Measurements from ENCODE around the gene COX7C.
"Not testable (repeated sequence)": the region's sequence is repeated elsewhere in the genome, so short reads cannot be mapped to it uniquely, and the experiment has no call there.

The COX7C gene, protein sequence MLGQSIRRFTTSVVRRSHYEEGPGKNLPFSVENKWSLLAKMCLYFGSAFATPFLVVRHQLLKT

DNA sequence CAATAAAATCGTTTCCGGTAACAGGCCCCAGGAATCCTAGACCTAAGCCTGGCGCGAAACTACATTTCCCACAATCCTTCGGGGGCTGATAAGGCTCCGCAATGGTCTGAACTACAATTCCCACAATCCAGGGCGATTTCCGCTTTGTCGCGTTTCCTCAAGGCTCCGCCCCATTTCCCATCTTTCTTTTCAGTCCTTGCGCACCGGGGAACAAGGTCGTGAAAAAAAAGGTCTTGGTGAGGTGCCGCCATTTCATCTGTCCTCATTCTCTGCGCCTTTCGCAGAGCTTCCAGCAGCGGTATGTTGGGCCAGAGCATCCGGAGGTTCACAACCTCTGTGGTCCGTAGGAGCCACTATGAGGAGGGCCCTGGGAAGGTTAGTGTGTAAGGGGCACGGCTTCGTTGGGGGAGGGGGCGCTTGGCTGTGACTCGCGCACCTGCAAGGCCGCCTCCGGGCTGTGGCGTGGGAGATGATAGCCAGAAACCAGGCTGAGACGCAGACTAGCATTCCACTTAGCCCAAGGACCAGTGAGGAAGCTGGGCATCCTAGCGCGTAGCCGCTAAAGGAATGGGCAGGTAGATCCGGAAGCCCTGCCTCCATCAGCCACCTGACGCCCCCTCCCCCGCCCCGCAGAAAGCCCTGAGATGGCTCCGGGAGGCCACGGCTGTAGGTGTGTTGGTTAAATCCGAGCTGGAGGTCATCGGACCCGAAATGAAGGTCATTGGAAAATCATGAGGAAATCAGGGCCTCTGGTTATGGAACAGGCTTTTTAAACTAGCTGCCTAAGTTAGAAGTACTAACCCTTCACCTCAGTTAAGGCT, at the start of gene COX7C:
Gene COX7C, plus strand, starts transcription at position 186 of the 821 bp plus-strand sequence. Its CDS starts 115 bp downstream, at position 301.
- DNase-seq (ENCODE audit: low read depth in 2 of 2) = peak; percentile 68 to 91

DNA sequence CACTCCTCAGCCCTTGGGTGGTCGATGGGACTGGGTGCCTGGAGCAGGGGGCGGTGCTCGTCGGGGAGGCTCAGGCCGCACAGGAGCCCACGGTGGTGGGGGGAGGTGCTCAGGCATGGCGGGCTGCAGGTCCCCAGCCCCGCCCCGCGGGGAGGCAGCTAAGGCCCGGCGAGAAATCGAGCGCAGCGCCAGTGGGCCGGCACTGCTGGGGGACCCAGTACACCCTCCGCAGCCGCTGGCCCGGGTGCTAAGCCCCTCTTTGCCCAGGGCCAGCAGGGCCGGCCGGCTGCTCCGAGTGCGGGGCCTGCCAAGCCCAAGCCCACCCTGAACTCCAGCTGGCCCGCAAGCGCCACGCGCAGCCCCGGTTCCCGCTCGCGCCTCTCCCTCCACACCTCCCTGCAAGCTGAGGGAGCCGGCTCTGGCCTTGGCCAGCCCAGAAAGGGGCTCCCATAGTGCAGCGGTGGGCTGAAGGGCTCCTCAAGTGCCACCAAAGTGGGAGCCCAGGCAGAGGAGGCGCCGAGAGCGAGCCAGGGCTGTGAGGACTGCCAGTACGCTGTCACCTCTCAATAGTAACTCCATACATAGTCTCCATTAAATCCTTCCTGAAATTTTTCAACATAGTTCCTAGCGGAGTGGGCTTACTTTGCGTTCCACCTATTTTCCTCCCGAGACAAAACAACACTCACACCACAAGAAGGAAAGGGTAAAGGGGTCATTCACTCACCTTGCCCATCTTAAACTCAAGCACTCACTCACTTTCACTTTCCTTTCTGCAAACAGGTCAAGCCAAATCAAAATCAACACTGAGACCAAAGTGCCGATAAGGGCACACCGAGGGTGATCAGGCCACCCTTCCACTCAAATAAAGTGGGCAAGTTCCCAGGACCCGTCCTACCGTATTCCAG, 48.0 kb upstream of the COX7C start:
- DNase-seq (ENCODE audit: low read depth in 2 of 2) = not testable (repeated sequence)

DNA sequence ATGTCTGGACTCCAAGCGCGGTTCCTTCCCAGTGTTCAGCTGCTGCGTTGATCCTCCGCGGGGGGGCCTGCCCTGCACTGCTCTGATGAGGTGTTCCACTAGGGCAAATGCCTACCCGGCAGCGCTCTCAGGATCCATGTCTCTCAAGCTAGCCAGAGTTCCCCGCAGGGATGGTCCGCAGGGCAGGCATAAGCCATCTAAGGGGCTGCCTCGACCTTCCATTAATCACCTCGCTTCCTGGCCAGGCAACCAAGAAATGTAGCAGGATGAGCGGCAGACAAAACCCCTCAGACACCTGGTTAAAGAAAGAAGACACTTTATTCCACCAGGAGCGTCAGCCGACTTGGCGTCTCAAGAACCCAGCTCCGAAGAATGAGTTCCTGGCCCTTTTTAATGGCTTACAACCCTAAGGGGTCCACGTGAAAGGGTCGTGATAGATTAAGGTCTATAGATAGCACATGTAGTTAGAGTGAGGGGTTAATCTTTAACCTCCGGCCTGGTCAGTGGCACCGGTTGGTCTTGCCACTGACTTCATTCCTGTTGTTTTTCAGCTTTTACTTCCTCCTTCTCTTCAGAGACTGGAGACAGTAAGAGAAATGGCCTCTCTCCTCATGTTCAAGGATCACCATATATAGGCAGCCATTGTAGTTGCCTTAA, 47.2 kb upstream of the COX7C start:
- no peak for DNase-seq (ENCODE audit: low read depth in 2 of 2)

DNA sequence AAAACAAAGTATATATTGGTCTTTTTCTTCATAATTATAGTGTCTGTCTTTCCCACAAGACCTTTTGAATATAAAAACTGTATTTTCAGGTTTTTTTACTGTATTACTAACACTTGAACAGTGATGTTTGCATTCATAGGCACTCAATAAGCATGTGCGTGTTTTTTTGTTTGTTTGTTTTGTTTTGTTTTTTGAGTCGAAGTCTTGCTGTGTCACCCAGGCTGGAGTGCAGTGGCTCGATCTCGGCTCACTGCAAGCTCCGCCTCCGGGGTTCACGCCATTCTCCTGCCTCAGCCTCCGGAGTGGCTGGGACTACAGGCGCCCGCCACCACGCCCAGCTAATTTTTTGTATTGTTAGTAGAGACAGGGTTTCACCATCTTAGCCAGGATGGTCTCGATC, 46.6 kb upstream of the COX7C start:
- not testable (repeated sequence) for DNase-seq (ENCODE audit: low read depth in 2 of 2)

DNA sequence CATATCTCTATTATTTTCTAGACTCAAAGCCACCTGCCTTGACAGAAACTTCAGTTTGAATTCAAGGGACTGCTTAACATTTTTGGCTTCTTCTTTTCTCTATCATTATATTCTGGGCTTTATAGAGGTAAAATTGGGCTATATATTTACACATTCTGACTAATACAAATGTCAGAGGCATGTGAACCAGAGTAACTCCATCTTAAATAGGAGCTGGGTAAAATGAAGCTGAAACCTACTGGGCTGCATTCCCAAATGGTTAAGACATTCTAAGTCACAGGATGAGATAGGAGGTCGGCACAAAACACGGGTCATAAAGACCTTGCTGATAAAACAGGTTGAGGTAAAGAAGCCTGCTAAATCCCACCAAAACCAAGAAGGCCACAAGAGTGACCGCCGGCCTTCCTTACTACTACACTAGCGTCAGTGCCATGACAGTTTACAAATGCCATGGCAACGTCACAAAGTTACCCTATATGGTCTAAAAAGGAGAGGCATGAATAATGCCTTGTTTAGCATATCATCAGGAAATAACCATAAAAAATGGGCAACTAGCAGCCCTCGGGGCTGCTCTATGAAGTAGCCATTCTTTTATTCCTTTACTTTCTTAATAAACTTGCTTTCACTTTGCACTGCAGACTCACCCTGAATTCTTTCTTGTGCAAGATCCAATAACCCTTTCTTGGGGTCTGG, 44.8 kb upstream of the COX7C start:
- no peak for DNase-seq (ENCODE audit: low read depth in 2 of 2)

DNA sequence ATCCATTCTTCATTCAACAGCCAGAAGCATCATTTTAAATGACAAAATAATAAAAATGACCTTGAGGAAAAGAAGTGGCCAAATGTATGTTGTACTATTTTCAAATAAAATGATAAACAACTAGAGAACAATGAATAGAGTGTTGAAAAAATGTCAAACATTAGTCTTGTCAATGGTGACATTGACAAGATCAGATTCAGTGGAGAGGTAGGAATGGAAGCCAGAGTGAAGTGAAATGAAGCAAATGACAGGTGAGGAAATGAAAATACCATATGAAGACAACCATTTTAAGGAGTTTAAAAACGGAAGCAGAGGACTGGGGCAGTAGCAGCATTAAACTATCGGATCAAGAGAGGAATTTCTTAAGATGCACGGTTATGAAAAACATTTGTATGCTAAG, 38.2 kb upstream of the COX7C start:
- DNase-seq (ENCODE audit: low read depth in 2 of 2) = no peak

DNA sequence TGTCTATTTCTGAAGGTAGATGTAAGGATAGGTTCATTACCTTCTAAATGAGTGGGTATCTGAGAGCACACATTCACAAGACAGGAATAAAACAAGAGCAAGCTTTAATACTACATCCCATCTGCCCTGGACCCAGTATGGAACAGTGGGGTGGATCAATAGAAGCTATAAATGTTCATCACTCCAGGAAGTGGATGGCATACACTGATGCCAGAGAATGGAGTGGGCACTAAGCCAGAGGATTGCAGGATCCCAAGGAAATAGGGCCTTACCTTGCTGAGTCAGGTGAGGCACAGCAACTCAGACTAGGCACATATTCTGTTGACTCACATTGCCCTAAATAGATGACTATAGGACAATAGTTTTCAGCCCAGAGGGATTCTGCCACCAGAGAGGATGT, 21.3 kb upstream of the COX7C start:
- DNase-seq (ENCODE audit: low read depth in 2 of 2) = no peak

DNA sequence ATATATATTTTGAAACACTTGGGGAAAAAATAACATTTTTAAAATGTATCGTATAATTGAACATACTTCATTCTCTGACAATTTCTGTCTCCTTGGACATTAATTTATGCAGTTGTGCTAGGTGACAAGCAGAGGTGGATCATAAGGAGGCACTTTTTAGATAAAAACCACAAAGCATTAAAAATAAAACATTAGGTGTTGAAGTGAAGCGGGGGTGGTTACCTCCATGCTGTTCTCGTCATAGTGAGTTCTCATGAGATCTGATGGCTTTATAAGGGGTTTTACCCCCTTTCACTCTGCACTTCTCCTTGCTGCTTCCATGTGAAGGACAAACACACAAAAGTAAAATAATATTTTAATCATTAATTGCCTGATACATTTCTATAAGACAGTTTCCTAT, 11.9 kb upstream of the COX7C start:
- DNase-seq (ENCODE audit: low read depth in 2 of 2) = no peak

DNA sequence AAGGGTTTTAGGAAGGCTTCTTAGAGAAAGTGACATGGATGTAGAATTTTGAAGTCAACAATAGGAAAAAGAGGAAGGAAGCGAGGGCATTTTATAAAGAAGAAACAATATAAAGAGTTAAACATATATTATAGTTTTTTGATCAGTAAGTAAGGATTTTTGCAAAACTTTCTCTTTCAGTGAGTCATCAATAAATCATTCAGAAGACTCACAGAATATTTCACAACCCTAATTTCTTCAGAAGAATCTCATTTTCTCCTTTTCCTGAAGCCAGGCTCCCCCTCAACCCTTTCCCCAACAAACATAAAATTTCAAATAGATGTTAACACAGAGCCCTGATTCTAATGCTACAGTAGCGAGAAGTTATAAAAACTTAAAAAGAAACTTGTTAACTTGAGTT, 4.3 kb upstream of the COX7C start:
- no peak for DNase-seq (ENCODE audit: low read depth in 2 of 2)

DNA sequence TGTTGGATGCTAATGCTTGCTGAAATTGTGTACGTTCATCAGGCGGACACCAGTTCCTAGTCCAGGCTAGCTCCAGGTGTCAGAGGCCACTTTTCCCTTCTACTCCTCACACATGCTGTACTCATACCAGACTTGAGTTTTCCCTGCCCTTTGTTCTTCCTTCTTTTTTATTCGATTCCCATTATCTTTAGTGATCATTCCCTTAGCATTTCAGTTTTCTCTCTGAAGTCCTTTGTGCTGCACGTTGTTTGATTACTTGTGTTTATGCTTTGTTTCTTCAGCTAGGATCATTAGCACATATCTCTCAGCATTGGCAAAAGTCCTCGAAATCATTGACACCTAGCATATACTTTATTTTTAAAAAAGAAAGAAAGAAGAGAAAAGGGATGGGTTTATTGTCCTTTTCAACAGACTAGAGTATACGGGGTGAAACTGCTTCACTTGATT, 409 bp upstream of the COX7C start:
- no peak for DNase-seq (ENCODE audit: low read depth in 2 of 2)

DNA sequence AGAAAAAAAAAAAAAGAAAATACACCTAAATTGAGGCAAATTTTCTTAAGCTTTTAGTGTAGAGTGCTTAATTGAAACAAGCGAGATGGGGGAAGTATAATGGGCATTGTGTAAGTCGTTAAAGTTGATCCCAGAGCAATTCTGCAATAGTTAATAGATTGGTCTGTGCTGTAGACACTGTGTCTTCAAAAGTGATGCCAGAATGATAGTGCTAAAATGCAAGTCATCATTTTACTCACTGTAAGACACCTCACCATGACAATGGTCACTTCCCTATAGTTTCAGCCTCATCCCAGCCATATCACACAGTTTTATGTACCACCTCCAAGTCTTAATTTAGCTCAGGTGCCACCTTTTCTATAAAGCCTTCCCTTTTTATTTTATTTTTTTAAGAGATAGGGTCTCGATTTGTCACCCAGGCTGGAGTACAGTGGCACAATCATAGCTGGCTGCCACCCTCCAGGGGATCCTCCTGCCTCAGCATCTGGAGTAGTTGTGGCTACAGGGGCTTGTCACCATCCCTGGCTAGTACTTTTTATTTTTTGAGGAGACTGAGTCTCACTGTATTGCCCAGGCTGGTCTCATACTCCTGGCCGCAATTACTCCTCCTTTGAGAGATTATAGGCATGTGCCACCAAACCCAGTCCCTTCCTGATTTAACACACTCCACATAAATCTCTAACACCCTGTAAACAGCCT, 6.2 kb downstream of the COX7C start:
- DNase-seq (ENCODE audit: low read depth in 2 of 2) = no peak

DNA sequence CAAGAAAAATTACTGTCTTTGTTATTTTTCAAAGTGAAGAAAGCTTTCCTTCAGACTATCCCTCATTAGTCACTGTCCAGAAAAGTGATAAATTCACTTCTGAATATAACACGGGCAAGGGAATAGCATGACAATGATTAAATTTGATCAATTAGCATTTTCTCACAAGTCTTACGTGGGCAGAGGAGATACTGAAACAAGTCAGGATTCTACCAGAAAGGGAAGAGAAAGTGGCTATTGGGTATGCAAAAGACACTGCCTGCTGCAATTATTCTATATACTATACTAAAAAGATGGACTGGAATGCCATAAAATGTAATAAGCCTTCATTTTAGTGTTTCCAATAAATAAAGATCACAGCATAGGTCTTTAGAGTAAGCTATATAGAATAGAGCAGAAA, 7.4 kb downstream of the COX7C start:
- no peak for DNase-seq (ENCODE audit: low read depth in 2 of 2)

DNA sequence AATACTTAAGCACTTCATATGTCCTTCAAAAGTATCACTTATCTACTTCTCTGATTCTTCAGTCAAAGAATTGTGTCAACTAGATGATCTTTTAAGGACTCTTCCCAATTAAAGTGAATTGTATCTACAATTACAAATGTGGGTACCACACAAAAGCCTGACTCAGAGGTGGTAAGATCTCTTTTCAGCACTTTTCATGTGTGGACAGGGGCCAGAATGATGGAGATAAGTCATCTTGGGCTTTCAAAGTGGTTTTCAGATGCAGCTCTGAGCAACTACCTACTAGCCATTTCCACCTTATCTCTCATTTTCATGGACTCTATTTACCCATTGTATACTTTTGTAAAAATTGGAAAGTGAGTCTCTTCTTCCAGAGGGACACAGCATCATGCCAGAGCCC, 8.4 kb downstream of the COX7C start:
- no peak for DNase-seq (ENCODE audit: low read depth in 2 of 2)

DNA sequence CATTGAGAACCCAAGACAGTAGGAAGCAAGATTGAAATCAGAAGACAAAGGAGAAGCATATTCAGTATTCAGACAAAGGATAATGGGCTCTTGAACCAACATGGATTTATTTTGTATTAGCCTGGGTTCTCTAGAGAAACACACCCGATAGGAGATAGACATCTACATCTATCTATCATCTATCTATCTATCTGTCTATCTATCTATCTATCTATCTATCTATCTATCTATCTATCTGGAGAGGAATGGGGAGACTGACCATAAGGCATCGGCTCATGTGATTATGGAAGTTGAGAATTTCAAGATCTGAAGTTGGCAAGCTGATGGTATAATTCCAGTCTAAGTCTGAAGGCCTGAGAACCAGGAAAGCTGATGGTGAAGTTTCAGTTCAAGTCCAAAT, 13.4 kb downstream of the COX7C start:
- no peak for DNase-seq (ENCODE audit: low read depth in 2 of 2)

DNA sequence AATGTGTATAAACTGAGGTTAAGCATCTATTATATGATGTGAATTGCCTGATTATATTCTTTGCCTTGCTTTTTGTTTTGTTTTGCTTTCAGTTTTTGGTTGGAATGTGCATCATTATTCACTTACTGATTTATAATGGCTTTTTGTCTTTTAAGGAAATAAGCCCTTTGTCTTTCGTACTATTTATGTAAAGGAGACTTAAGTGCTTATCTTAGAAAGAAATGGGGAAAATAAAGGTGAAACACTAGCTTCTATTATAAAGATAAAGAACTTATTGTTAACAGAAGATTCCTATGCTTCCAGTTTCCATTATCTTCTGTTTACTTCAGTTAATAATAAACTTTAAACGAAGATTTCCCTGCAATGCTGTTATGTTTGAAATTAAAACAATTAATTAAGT, 23.3 kb downstream of the COX7C start:
- no peak for DNase-seq (ENCODE audit: low read depth in 2 of 2)

DNA sequence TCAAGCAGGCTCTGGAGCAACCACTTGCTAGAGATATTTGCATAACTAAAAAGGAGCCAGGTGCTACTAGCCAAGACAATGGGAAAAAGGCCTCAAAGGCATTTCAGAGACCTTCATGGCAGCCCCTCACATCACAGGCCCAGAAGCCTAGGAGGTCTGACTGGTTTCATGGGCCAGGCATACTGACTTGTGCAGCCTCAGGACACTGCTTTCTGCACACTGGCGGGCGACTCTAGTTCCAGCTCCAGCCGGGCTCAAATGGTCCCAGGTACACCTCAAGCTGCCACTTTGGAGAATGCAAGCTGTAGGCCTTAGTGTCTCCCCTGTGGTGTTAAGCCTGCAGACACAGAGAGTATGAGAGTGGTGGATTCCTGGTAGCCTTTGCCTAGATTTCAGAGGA, 27.1 kb downstream of the COX7C start:
- no peak for DNase-seq (ENCODE audit: low read depth in 2 of 2)

DNA sequence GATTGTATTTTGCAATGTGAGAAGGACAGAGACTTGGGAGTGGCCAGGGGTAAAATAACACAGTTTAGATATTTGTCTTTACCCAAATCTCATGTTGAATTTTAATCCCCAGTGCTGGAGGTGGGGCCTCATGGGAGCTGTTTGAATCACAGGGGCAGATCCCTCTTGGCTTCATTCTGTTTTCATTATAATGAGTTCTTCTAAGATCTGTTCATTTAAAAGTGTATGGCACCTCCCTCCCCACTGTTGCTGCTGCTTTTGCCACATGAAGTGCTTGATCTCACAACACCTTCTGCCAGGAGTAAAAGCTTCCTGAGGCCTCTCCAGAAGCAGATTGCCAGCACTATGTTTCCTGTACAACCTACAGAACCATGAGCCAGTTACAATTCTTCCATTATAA, 28.1 kb downstream of the COX7C start:
- no peak for DNase-seq (ENCODE audit: low read depth in 2 of 2)

DNA sequence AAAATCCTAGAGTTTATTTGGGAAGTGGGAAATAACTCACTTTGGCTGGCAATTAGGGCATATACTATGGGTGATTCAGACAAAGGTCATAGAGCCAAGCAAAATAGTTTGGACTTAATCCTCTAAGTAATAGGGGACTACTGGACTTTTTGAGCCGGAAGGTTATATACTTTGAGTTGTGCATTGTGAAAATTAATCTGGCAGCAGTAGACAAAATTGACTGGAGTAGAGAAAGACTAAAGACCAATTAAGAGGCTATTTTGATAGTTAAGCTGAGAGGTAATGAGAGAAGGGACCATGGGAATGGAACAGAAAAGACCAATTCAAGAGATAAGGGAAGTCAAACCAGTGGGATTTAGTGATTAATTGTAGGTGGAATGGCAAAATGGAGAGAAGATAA, 28.9 kb downstream of the COX7C start:
- no peak for DNase-seq (ENCODE audit: low read depth in 2 of 2)

DNA sequence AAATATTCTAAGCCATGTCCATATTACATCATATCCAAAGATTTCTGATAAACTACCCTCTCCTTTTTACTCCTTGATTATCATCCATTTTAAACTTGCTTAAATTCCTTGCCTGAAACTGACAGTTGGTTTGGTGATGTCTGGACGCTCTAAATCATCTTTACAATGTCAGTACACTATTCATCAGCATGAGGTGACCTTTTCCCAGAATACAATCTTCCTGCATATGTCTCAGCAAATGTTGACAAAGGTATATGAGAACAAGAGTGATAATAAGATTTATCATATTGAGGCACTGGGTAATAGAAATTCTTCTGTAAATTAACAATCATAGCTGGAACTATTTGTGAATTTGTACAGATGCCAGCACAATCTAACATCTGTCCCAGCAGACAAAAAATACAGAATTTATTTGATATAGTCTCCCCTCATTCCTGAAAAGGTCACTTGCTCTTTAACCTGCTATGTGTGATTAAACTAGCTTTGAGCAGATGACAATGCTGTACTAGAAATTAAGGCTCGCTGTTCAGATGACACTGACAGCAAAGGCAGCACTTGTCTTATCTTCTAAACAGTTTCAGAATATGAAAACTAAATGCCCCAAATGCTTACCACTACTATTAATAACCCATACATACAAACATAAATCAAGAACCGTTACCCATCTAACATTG, 32.2 kb downstream of the COX7C start:
- no peak for DNase-seq (ENCODE audit: low read depth in 2 of 2)

DNA sequence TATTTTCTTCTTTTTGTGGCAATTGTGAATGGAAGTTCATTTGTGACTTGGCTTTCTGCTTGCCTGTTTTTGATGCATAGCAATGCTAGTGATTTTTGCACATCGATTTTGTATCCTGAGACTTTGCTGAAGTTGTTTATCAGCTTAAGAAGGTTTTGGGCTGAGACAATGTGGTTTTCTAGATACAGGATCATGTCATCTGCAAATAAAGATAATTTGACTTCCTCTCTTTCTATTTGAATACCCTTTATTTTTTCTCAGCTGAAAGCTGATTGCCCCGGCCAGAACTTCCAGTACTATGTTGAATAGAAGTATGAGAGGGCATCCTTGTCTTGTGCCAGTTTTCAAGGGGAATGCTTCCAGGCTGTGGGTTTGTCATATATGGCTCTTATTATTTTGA, 43.0 kb downstream of the COX7C start:
- DNase-seq (ENCODE audit: low read depth in 2 of 2) = not testable (repeated sequence)
